GM19452 (cell line): ENCODE results near the gene SIMC1.
A peak's percentile ranks its signal among the peaks of the same experiment; 100 is the strongest.

Experiments
- ATAC-seq: cut with Tn5 transposase; IDR thresholded peaks from one replicate; pipeline ENCODE4 v1.9.1; 2021; ENCODE audit not compliant: unreplicated experiment

Gene SIMC1

DNA sequence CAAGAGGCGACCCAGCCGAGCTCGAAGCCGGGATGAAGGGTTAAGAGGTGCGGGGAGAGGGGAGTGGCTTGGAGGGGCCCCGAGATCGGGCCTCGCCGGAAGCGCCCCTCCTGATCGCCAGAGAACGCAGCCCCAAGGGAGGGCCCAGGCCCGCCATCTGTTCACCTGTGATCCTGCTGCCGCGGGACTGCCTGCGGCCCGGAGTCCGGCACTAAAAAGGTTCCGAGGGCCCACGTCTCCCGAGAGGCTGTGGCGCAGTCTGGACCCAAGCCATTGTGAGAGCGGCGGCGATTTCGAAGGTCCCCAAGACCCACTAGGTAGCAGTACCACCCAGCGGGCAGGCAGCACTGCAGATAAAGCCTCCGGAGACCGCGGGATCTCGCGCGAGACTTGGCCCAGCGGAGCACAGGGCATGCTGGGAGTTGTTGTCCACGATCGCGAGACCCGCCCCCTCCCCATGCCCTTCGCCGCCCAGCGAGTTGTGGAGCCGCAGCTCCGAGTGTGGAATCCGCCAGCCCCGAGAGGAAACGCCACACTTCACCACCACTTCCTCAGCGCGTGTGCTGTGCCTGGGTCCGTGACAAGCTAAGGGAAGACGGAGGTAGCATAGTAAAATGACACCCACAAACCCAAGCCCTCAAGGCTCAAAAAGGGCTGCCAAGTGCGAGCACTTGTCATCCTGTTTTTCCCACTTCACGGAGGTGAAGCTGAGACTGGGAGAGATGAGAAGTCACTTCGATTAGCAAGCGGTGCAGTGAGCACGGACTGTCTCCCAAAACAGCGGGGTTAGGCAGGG lies 123.4 kb downstream of the SIMC1 start, which contains the start of gene KIAA1191:
TSS of gene KIAA1191 (minus strand) at position 328 of the 796 bp plus-strand sequence. CDS start 2,256 bp downstream, outside the sequence.
- peak; percentile 87 for ATAC-seq

DNA sequence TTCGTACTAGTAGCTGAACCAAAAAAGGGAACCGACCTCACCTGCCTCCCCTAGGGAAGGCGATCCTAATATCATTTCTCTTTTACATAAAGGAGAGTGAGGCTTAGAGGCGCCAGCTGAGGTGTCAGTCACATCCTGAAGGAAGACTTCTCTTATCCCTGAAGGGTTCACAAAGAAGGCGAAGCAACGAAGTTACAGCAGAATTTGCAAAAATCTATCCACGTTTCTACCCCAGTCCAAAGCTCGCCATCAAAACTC lies 123.9 kb downstream of the SIMC1 start:
- ATAC-seq, result no peak

DNA sequence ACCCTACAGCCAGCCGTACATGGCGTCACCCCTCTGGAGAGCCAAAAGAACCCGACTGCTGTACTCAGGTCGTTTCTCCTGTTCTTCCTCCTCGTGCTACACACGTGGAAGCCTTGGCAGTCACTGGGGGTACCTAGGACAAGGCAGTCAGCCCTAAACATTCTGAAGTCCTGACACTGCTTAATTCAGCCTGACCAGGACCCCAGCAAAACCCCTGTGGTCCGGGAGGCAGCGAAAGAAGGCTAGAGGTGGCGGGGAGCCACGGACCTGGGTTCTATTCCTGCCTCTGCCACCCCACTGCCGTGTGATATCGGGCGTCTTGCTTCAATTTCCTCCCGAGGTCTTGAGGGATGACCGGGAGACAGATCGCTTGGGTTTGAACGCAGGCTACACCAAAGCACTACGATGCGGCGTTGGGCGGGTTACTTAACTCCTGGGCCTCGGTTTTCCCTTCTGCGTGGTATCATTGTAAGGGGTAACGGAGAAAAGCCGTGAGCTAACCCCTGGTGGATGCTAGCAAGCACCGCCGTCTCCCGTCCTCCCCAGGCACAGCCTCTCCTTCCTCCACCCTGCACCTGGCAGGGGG lies 126.6 kb downstream of the SIMC1 start:
- ATAC-seq, result no peak

DNA sequence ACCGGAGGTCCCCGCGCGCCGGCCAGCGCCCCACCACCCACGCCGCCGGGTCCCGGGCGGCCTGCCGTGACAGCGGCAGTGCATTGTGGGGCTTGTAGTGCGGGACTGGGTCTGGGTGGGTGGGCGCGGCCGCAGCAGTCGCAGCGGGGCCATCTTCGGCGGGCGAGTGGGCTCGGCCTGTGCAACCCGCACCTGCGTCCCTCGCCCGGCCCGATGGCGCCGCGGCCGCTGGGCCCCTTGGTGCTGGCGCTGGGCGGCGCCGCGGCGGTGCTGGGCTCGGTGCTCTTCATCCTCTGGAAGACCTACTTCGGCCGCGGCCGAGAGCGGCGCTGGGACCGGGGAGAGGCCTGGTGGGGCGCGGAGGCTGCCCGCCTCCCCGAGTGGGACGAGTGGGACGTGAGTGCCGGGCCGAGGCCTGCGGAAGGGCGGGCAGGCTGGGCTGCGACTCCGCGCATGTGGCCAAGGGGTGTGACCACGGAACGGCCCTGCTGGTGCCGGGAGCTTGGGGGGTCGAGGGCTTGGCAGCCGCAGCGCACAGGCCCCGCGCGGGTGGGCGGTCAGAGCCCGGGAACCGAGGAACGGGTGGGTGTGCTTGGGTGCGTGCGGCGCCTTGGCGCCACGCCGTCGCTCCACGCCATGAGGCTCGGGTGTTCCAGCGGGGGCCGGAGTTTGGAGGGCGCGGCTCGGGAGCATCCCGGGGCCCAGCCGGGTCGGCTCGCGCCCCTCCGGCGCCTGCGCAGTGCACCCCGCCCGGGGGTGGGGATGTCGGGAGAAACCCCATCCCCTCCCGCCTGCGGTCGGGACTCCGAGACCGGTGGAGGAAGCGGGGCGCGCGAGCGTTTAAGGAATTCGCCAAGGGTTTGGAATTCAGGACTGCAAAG lies 127.4 kb downstream of the SIMC1 start, which contains the start of gene ARL10:
TSS of gene ARL10 (plus strand) at position 137 of the 881 bp plus-strand sequence. CDS start at position 214, 77 bp downstream.
- ATAC-seq, result peak; percentile 49

DNA sequence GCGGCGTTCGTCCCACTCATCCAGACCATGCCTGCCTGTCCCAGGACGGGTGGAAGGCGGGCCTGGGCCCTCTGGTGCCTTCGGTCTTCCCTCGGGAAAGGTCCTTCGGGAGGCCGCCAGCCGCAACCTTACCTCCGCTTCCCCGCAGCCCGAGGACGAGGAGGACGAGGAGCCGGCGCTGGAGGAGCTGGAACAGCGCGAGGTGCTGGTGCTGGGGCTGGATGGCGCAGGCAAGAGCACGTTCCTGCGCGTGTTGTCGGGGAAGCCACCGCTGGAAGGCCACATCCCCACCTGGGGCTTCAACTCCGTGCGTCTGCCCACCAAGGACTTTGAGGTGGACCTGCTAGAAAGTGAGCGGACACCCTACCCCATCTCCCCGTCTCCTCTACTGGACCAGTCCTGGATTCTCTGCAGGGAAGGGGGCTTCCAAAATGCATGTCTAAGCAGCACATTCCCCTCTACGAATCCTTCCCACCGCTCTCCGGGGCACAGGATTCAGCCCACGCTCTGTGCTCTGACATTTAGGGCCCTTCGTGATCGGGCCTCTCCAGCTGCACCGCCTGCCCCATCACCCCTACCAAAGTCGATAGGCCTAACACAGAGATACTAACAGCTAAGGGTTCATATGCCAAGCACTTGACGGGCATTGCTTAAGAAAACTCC lies 128.1 kb downstream of the SIMC1 start:
- no peak for ATAC-seq

DNA sequence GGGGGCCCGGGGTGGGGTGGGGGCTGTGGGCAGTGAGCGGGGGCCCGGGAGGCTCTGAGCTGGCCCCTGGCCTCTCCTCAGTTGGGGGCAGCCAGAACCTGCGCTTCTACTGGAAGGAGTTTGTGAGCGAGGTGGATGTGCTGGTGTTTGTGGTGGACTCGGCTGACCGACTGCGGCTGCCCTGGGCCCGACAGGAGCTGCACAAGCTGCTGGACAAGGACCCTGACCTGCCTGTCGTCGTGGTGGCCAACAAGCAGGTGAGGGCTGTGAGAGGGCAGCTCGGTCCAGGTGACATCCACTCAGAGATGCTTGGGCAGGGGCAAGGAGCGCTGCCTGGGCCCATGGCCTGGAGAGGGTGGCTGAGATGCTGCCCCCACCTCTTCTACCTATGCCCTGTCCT lies 130.5 kb downstream of the SIMC1 start:
- ATAC-seq, result no peak

DNA sequence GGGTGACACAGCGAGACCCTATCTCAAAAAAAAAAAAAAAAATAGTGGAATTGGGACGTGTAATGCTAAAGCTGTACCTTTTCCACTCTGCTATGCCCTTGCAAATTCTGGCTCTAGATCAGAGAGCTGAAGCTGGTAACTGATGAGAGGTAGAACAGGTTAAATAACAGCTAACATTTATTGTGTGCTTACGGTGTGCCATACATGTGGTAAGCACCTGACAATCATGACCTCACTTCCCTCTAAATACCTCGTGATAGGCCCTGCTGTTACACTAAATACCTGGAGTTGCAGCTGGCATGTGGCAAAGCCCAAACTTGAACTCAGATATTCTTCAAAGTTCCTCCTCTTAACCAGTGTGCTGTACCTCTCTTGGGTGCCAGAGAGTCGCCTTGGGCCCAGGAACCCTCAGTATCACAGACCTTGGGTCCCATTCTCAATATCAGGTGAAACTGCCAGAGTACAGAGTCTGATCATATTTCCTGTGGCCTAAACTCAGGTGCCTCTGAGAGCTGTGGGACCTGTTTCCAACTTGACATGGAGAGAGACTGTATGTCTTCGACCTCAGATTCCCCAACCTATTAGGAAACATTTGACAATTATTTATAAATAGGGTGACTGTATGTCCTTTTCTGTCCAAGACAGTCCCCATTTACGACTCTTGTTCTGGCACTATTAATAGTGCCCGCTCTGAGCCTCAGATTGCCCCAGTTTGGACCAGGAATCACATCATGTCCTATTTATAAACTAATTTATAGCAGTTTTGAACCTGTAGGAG lies 131.9 kb downstream of the SIMC1 start:
- ATAC-seq, result no peak

DNA sequence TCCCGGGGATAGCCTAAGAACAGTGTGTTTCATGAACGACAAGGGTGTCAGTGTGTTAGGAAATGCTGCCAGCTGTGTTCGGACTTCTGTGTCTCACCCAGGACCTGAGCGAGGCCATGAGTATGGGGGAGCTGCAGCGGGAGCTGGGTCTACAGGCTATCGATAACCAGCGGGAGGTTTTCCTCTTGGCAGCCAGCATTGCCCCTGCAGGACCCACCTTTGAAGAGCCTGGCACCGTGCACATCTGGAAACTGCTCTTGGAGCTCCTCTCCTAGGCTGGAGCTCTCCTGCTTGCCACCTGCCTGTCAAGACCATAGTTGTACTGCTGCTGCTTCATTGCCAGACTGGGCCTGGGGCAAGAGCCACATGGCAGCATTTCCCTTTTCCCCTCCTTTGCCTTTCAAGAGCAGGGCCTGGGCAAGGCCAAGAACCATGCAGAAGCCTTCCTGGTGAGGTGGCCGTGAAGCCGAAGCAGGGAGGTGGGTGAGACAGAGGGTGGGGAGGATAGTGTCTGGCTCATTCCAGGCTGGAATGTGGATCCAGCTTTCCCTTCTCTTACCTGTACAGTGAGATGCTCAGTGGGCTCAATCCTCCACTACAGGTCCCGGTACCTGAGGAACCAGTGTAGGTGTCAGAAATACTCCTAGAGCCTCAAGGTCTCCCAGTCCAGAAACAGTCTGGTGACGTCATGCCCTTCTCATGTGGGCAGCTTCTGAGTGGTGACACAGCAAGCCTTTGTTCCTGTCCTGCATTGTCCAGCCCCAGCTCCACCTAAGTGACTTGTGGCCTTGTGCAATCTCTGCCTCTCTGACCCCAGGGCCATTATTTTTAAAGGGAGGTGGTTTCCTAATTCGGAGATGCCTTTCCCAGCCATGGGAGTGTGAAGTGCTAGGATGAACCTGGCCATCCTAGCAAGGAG lies 133.7 kb downstream of the SIMC1 start:
- ATAC-seq, result no peak

DNA sequence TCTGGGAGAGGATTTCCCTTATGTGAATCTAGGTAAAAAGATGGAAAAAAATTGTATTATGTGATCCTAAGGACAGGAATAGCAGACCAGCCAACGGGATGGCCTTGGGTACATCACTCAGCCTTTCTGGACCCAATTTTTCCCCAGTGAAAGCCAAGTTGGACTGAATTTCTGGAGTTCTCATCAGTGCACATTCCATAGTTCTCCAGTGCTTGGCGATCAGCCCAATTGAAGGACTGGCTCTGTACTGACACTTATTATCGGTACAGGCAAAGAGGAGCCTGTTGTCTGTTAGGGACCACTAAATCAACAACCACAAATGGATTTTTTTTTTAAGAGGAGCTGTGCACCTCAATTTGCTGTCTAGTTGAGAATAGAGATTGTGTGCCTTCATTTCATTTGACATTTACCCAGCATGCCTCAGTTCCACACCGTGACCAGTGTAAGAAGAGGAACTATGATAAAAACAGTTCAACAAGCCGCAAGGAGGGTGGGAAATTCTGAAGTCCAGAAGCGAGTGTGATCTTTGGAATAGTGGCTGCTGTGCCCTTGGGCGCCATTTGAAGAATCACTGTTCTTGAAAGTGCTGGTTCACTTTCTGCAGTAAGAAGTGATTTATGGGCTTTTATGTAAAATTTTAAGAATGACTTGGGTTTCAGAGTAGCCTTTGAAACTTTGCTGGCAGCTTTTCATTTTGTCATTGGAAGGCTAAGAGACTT lies 135.0 kb downstream of the SIMC1 start:
- ATAC-seq, result no peak

DNA sequence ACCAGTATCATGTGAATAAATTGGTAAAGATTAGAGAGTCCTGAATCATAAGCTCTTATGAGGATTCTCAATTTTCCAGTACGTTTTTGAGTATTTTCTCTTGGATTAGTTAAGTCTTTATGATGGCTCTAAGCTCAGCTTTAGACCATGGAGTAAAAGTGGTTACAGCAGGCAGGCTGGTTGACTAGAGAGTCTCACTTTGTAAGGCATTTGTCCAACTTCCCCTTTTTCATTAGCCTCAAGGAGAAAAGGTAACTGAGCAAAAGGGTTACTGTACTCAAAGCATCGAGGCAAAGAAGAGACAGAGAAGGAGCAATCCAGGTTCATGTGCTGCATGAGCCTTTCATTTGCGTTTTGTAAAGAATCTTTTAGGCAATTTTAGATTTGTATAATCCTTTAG lies 141.7 kb downstream of the SIMC1 start:
- ATAC-seq, result no peak

DNA sequence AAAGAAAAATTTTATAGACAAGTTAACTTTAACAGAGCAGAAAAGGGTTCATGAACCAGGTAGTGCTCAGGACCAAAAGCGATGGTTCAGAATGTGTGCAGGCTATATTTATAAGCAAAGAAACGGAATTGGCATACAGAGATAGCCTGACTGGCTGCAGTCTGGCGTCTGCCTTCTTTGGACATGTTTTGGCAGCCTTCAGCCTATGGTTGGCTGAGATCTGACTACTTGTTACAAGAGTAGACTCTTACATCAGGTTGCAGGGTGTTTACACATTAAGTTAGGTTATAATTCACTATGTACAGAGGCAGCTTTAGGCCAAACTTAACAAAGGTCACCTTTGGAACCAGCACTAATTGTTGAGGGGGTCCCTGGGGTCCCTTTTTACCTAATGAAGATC lies 143.2 kb downstream of the SIMC1 start:
- no peak for ATAC-seq

DNA sequence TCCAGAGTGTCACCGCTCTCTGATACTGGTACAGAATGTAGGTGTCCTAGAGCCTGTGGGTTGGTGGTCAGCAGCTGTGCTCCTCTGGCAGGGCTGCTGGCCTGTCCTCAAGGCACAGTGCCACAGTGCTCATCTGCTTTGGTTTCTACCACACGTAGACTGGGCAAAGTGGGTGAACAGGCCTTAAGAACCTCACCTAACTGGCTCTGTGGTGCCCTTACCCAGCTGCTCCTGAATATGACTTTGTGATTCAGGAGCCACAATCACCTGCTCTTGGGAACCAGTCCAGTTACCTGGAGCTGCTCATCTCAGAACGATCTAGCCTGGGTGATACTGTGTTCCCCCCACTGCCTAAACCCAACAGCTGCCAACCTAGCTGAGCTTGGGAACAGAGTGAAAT lies 143.8 kb downstream of the SIMC1 start:
- ATAC-seq, result no peak

DNA sequence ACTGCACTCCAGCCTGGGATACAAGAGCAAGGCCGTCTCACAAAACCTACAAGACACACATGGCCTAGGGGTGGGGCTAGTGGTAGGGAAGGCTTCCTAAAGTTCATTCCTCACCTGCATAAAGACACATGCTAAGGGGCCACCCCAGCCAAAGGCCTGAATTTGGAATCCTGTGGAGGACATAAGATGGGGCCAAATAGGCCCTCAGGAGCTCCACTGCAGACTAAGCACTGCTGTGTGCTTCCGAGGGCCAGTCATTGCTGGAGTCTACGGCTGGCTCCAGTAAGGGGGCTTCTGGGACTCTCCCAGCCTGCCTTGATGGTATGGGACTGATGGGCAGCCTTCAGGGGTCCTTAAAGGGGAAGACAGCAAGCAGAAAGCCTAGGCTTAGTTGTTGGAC lies 144.5 kb downstream of the SIMC1 start:
- ATAC-seq, result no peak

DNA sequence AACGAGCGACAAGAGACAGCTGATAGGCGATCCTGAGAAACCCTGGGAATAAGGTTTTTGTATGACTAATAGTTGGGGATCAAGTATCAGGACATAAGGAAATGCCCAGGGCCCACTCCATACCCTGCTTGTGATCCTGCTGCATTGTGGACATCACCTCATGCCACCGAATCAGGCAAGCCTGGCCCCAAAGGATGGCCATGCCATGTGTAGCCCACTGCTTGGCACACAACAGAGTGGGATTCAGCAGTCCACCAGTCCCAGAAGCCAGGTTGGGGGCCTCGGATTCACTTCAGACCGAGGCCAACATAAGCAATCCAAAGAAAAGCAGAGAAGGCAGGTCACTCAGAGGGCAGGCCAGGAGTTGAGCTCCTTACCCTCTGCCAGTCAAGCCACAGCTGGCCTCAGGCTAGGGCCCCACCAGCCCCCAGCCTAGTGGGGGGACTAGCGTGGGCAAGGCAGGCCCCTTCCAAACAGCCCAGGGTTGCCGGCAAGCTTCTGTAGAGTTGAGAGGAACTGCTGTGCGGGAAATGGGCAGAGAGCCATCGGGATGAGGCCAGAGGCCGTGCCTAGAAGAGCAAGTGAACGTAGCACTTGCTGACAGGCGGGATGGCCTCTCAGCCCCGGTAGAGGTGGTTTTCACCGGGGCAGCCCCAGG lies 145.2 kb downstream of the SIMC1 start:
- no peak for ATAC-seq

DNA sequence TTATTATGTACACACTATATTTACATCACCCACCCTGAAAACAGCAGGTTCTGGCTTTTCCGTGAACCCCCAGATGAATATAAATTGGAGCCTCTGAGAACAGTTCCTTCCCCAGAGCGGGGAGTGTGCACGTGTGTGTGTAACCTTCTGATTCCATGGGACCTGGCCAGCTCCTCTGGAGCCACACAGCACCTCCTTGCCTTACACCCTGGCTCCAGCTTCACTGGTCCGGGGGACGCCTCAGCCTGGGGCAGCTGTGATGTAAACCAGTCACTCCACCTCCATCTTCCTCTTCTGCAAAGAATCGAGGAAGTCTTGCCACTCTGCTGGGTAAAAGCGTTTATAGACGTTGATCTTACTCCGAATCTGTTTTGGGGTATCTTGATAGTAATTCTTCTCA lies 145.7 kb downstream of the SIMC1 start:
- ATAC-seq, result no peak

DNA sequence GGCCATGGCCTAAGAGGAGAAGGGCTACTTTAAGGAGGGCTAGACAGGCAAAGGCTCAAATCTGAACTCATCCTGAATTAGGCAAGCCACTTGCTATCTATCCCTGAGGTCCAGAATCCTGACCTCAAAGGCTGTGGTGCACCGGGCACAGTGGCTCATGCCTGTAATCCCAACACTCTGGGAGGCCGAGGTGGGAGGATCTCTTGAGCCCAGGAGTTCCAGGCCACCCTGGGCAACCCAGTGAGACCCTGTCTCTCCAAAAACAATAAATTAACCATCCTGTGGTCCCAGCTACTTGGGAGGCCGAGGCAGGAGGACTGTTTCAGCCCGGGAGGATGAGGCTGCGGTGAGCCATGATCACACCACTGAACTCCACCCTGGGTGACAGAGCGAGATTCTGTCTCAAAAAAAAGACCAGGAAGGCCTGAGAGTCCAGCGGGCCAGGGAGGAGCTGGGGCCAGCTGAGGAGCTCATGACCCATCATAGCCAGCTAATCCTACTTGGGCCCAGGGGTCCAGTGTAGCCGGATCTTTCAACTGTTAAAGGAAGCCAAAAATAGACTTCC lies 146.2 kb downstream of the SIMC1 start:
- ATAC-seq, result no peak

DNA sequence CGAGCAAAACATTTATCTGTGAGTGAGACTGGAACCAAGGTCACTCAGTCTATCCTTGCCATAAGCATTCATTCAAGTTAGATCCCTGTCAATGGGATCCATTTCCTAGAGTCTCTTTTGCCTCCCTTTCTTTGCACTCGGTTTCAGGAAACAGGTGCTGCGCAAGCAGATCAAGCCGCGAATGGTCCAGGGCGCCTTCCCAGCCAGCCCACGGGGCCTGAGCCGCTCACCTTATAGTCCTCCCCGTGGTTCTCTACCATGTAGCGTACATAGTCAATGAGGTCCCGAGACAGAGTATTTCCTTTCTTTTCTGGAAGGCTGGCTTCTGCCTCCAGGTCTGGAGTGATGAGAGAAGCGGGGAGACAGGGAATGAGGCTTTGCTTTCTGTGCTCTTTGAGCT lies 146.8 kb downstream of the SIMC1 start:
- no peak for ATAC-seq

DNA sequence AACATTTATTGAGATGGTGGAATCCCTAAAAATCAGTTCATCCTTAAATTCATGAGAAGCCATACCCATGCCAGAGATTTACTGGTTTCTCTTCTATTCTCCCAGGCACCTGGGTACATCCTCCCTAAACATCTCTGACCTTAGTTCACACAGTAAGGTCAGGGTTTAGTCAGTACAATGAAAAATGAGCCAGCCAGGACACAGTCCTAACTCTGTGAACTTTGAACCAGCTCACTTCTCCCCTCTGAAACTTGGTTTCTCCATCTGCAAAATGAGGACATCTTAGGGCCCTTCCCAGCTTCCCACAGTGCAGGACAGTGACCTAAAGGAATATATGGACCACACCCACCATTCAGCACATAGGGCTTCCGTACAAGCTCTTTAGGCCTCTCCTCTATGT lies 148.3 kb downstream of the SIMC1 start:
- no peak for ATAC-seq
